Central memory CD8-positive, alpha-beta T cell (primary cell): ENCODE results near the gene TOLLIP.

Source experiments
- ATAC-seq: fragments of 150-1000 bp; cut with Tn5 transposase; replicated peaks from 2 replicates; pipeline ENCODE4 v1.10.0; 2022; ENCODE audit warnings: mild to moderate bottlenecking, moderate FRiP score, moderate number of reproducible peaks; ENCODE audit not compliant: poor library complexity, severe bottlenecking; ENCODE audit errors: extremely low read depth
- DNase-seq, 2 donors: peaks; one replicate each; pipeline ENCODE4 v3.0.0; 2021; ENCODE audit warnings: low spot score in 2 of 2
- H3K27ac Mint-ChIP-seq: one replicate; pipeline ENCODE4 v1.8.0; 2022; ENCODE audit warnings: low read depth, mild to moderate bottlenecking, moderate library complexity, mixed read lengths
- H3K27me3 Mint-ChIP-seq: one replicate; pipeline ENCODE4 v1.8.0; 2022; ENCODE audit warnings: mixed read lengths
- H3K36me3 Mint-ChIP-seq: one replicate; pipeline ENCODE4 v1.8.0; 2022; ENCODE audit warnings: mild to moderate bottlenecking, moderate library complexity, mixed read lengths; ENCODE audit not compliant: insufficient read depth
- H3K4me1 Mint-ChIP-seq: one replicate; pipeline ENCODE4 v1.8.0; 2022; ENCODE audit warnings: mixed read lengths
- H3K4me3 Mint-ChIP-seq: one replicate; pipeline ENCODE4 v1.8.0; 2022; ENCODE audit warnings: mild to moderate bottlenecking, moderate library complexity, mixed read lengths
- H3K9me3 Mint-ChIP-seq: one replicate; pipeline ENCODE4 v1.8.0; 2022; ENCODE audit warnings: mixed read lengths

TOLLIP gene

DNA sequence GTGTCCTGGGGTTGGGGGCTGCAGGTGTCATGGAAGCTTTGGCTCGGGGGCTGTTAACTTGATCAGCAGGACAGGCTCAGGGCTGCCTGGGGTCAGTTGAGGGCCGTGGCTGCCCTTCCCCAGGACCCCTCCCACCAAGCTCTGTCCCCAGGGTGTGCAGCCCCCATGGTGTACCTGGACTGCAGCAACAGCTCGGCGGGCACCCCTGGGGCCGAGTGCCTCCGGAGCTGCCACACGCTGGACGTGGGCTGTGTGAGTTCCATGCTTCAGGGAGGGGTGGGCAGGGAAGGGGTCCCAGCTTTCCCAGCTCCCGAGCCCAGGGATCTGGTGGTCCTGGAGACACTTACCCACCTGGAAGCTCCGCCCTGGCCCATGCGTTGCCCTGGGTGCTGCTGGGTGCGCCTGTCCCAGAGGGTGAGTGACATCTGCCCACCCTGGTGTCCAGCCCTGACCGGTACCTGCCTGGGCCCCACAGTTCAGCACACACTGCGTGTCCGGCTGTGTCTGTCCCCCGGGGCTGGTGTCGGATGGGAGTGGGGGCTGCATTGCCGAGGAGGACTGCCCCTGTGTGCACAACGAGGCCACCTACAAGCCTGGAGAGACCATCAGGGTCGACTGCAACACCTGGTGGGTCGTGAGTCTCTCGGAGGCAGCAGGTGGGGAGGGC, 75.2 kb downstream of the TOLLIP start:
- DNase-seq, result no peak
- no peak for ATAC-seq
- H3K4me3 Mint-ChIP-seq, result no peak overlapping the region
- no peaks in the 10 kb centered on the region for H3K36me3 Mint-ChIP-seq
- H3K27me3 Mint-ChIP-seq, result no peaks in the 10 kb centered on the region
- H3K9me3 Mint-ChIP-seq, result no peaks in the 10 kb centered on the region
- no peak overlapping the region for H3K27ac Mint-ChIP-seq
- no peaks in the 10 kb centered on the region for H3K4me1 Mint-ChIP-seq

- no peak overlapping the region for H3K4me3 Mint-ChIP-seq
- DNase-seq (no peak), ATAC-seq (no peak)
- no peaks in the 10 kb centered on the region for H3K36me3 Mint-ChIP-seq
- H3K9me3 Mint-ChIP-seq, result no peaks in the 10 kb centered on the region
- no peaks in the 10 kb centered on the region for H3K4me1 Mint-ChIP-seq
- H3K27ac Mint-ChIP-seq, result no peak overlapping the region
- H3K27me3 Mint-ChIP-seq, result no peaks in the 10 kb centered on the region
These were observed 75.9 kb downstream of the TOLLIP start for GRCh38 chr11:1233351-1234053.

- H3K4me3 Mint-ChIP-seq, result no peak overlapping the region
- H3K36me3 Mint-ChIP-seq, result no peaks in the 10 kb centered on the region
- DNase-seq, result no peak
- no peaks in the 10 kb centered on the region for H3K27me3 Mint-ChIP-seq
- no peak for ATAC-seq
- H3K4me1 Mint-ChIP-seq, result no peaks in the 10 kb centered on the region
- no peaks in the 10 kb centered on the region for H3K9me3 Mint-ChIP-seq
- no peak overlapping the region for H3K27ac Mint-ChIP-seq
These were observed 76.5 kb downstream of the TOLLIP start for GRCh38 chr11:1232883-1233321.

DNA sequence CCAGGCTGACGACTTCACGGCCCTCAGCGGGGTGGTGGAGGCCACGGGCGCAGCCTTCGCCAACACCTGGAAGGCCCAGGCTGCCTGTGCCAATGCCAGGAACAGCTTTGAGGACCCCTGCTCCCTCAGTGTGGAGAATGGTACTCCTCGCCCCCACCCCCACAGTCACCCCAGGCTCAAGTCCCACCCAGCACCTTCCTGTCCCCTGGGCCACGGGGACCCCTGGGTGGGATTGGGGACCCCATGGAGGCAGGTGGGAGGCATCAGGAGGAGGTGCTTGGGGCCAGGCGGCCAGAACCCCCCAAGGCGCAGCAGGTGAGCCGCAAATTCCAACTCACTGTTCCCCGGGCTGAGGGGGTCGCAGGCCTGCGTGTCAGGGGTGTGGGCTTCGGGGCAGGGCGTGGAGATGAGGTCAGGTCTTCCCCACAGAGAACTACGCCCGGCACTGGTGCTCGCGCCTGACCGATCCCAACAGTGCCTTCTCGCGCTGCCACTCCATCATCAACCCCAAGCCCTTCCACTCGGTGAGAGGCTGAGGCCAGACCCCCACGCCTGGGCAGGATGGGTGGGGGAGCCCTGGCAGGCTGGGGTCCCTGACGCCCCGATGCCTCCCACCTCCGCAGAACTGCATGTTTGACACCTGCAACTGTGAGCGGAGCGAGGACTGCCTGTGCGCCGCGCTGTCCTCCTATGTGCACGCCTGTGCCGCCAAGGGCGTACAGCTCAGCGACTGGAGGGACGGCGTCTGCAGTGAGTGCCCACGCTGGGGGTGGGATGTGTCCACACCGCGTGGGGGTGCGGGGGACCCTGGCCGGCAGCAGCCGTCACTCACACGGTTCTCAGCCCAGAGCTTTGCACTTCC, 77.2 kb downstream of the TOLLIP start:
- no peaks in the 10 kb centered on the region for H3K4me1 Mint-ChIP-seq
- no peak overlapping the region for H3K4me3 Mint-ChIP-seq
- H3K27ac Mint-ChIP-seq, result no peak overlapping the region
- H3K27me3 Mint-ChIP-seq, result no peaks in the 10 kb centered on the region
- no peaks in the 10 kb centered on the region for H3K36me3 Mint-ChIP-seq
- ATAC-seq (no peak), DNase-seq (no peak)
- H3K9me3 Mint-ChIP-seq, result no peaks in the 10 kb centered on the region

- DNase-seq (no peak), ATAC-seq (no peak)
- no peak overlapping the region for H3K27ac Mint-ChIP-seq
- H3K36me3 Mint-ChIP-seq, result peaks cover 1% of the 10 kb centered on the region
- H3K4me1 Mint-ChIP-seq, result no peaks in the 10 kb centered on the region
- H3K27me3 Mint-ChIP-seq, result no peaks in the 10 kb centered on the region
- H3K4me3 Mint-ChIP-seq, result no peak overlapping the region
- H3K9me3 Mint-ChIP-seq, result no peaks in the 10 kb centered on the region
These were observed 77.9 kb downstream of the TOLLIP start for GRCh38 chr11:1231396-1232020.

- Mint-ChIP-seq H3K9me3 (no peaks in the 10 kb centered on the region), H3K27me3 (no peaks in the 10 kb centered on the region), H3K27ac (no peak overlapping the region), H3K4me3 (no peak overlapping the region), H3K4me1 (no peaks in the 10 kb centered on the region), H3K36me3 (peaks cover 2% of the 10 kb centered on the region)
- DNase-seq (no peak), ATAC-seq (no peak)
These were observed 78.7 kb downstream of the TOLLIP start for GRCh38 chr11:1230456-1231395.

GRCh38 chr11:1230121-1230455, 79.3 kb downstream of the TOLLIP start:
- no peaks in the 10 kb centered on the region for H3K27me3 Mint-ChIP-seq
- H3K4me3 Mint-ChIP-seq, result no peak overlapping the region
- H3K36me3 Mint-ChIP-seq, result peaks cover 2% of the 10 kb centered on the region
- ATAC-seq, result no peak
- H3K4me1 Mint-ChIP-seq, result no peaks in the 10 kb centered on the region
- no peak for DNase-seq
- no peaks in the 10 kb centered on the region for H3K9me3 Mint-ChIP-seq
- no peak overlapping the region for H3K27ac Mint-ChIP-seq

- Mint-ChIP-seq H3K36me3 (peaks cover 2% of the 10 kb centered on the region), H3K4me3 (no peak overlapping the region), H3K9me3 (no peaks in the 10 kb centered on the region), H3K27me3 (no peaks in the 10 kb centered on the region), H3K27ac (no peak overlapping the region), H3K4me1 (no peaks in the 10 kb centered on the region)
- ATAC-seq (no peak), DNase-seq (no peak)
These were observed 79.8 kb downstream of the TOLLIP start for GRCh38 chr11:1229471-1230120.

- H3K27ac Mint-ChIP-seq, result no peak overlapping the region
- H3K36me3 Mint-ChIP-seq, result peaks cover 2% of the 10 kb centered on the region
- H3K4me1 Mint-ChIP-seq, result no peaks in the 10 kb centered on the region
- no peak for DNase-seq
- H3K27me3 Mint-ChIP-seq, result no peaks in the 10 kb centered on the region
- H3K9me3 Mint-ChIP-seq, result no peaks in the 10 kb centered on the region
- no peak for ATAC-seq
- no peak overlapping the region for H3K4me3 Mint-ChIP-seq
These were observed 80.4 kb downstream of the TOLLIP start for GRCh38 chr11:1228921-1229451.

GRCh38 chr11:1228101-1228821, 81.2 kb downstream of the TOLLIP start:
- ATAC-seq, result no peak
- Mint-ChIP-seq H3K36me3 (peaks cover 2% of the 10 kb centered on the region), H3K9me3 (no peaks in the 10 kb centered on the region), H3K27me3 (no peaks in the 10 kb centered on the region), H3K4me1 (no peaks in the 10 kb centered on the region), H3K4me3 (no peak overlapping the region), H3K27ac (no peak overlapping the region)
- no peak for DNase-seq

- no peak for ATAC-seq
- Mint-ChIP-seq H3K4me1 (no peaks in the 10 kb centered on the region), H3K4me3 (no peak overlapping the region), H3K27me3 (no peaks in the 10 kb centered on the region), H3K27ac (no peak overlapping the region), H3K9me3 (no peaks in the 10 kb centered on the region), H3K36me3 (peaks cover 2% of the 10 kb centered on the region)
- no peak for DNase-seq
These were observed 81.8 kb downstream of the TOLLIP start for GRCh38 chr11:1227551-1228100.
